HUES64 (cell line): ENCODE data around the gene RPL11.
A peak's percentile ranks its signal among the peaks of the same experiment; 100 is the strongest.
"Not testable (repeated sequence)": the region's sequence is repeated elsewhere in the genome, so short reads cannot be mapped to it uniquely, and the experiment has no call there.

ENCODE experiments used
- H3K27ac ChIP-seq: 2 replicates; pipeline ENCODE4 v1.7.0; 2013; ENCODE audit warnings: low read depth, low read length, inconsistent platforms
- H3K27me3 ChIP-seq: 2 replicates; pipeline ENCODE4 v1.6.1; 2013; ENCODE audit warnings: mild to moderate bottlenecking, low read length; ENCODE audit not compliant: insufficient read depth
- H3K36me3 ChIP-seq: 2 replicates; pipeline ENCODE4 v1.6.1; 2013; ENCODE audit warnings: mild to moderate bottlenecking, low read length; ENCODE audit not compliant: insufficient read depth
- H3K4me1 ChIP-seq: 2 replicates; pipeline ENCODE4 v1.6.1; 2013; ENCODE audit warnings: mild to moderate bottlenecking, low read length, moderate library complexity; ENCODE audit not compliant: insufficient read depth
- H3K4me3 ChIP-seq: 2 replicates; pipeline ENCODE4 v1.5.1; 2013; ENCODE audit warnings: mild to moderate bottlenecking, low read length, moderate library complexity
- H3K9ac ChIP-seq: 2 replicates; pipeline ENCODE4 v1.6.1; 2013; ENCODE audit warnings: mild to moderate bottlenecking, low read depth, low read length
- H3K9me3 ChIP-seq: 2 replicates; pipeline ENCODE4 v1.6.1; 2013; ENCODE audit warnings: low read depth, low read length; ENCODE audit not compliant: insufficient read depth
- WGBS: fragments of 150-250, 120-280 bp; methylation state at CpG from one replicate; pipeline ENCODE4 v1.1.7; 2013; ENCODE audit warnings: missing lambda C conversion rate; 5-methylcytosine and 5-hydroxymethylcytosine counted together

The RPL11 gene

GRCh38 chr1:23687680-23688079, 3.9 kb upstream of the RPL11 start:
- H3K9me3 ChIP-seq, H3K4me3 ChIP-seq, H3K4me1 ChIP-seq, H3K9ac ChIP-seq, H3K27ac ChIP-seq, H3K27me3 ChIP-seq, H3K36me3 ChIP-seq: not testable (repeated sequence)
- WGBS = 75% methylated on average over 3 of the region's 3 CpGs

DNA sequence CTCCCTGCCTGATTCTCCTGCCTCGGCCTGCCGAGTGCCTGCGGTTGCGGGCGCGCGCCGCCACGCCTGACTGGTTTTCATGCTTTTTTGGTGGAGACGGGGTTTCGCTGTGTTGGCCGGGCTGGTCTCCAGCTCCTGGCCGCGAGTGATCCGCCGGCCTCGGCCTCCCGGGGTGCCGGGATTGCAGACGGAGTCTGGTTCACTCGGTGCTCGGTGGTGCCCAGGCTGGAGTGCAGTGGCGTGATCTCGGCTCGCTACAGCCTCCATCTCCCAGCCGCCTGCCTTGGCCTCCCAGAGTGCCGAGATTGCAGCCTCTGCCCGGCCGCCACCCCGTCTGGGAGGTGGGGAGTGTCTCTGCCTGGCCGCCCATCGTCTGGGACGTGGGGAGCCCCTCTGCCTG, 3.3 kb upstream of the RPL11 start:
- WGBS = 93% methylated on average over 30 of the region's 33 CpGs

GRCh38 chr1:23692308-23692871, 784 bp downstream of the RPL11 start:
- no peaks in the 10 kb centered on the region for H3K9me3 ChIP-seq
- peak overlapping the region; percentile 92 for H3K27ac ChIP-seq
- peak overlapping the region; percentile 96 for H3K4me3 ChIP-seq
- no peaks in the 10 kb centered on the region for H3K27me3 ChIP-seq
- WGBS = 9% methylated on average over 17 of the region's 17 CpGs
- peaks cover 23% of the 10 kb centered on the region for H3K4me1 ChIP-seq
- peak overlapping the region; percentile 99 for H3K9ac ChIP-seq
- peaks cover 54% of the 10 kb centered on the region for H3K36me3 ChIP-seq

More for the DNA sequence above, 3.3 kb upstream of the RPL11 start:
- H3K27ac ChIP-seq, H3K27me3 ChIP-seq, H3K9ac ChIP-seq, H3K4me1 ChIP-seq, H3K9me3 ChIP-seq, H3K4me3 ChIP-seq: not testable (repeated sequence)
- H3K36me3 ChIP-seq = peaks cover 13% of the 10 kb centered on the region

DNA sequence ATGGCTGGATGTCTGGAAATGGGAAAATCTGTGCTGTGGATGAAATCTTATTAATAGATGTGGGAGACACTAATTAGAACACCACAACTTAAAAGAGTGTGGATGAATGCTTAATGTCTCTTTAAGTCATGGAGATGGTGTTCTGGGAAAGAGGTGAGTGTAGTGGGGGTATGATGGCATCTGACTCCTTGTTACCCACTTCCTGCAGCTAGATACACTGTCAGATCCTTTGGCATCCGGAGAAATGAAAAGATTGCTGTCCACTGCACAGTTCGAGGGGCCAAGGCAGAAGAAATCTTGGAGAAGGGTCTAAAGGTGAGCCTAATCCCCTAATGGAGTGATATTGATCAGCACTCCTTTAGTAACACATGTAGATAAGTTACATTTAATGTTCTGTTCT, 2.0 kb downstream of the RPL11 start:
- WGBS = 94% methylated on average over 2 of the region's 2 CpGs
- Histone ChIP-seq H3K9me3 (no peaks in the 10 kb centered on the region), H3K4me3 (peak overlapping the region; percentile 96), H3K4me1 (peaks cover 23% of the 10 kb centered on the region), H3K27me3 (no peaks in the 10 kb centered on the region), H3K9ac (peak overlapping the region; percentile 99), H3K27ac (peak overlapping the region; percentile 7), H3K36me3 (peaks cover 66% of the 10 kb centered on the region)

DNA sequence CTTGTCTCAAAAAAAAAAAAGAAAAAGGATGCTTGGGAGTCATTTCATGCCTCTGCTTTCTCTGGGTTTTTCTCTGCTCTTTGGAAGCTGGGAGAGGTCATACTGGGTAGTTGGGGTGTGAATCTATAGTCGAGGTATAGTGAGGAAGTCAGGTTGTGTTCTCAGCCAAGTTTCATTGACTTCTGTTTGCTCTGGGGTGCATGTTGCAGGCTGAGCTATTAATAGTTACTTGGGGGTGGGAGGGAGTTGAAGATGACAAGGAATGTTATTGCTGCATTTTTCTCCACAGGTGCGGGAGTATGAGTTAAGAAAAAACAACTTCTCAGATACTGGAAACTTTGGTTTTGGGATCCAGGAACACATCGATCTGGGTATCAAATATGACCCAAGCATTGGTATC, 2.8 kb downstream of the RPL11 start:
- peaks cover 23% of the 10 kb centered on the region for H3K4me1 ChIP-seq
- no peaks in the 10 kb centered on the region for H3K9me3 ChIP-seq
- H3K4me3 ChIP-seq = peak overlapping the region; percentile 96; the same call in 1 of the 2 replicates
- H3K27ac ChIP-seq = no peak overlapping the region; the same call in 1 of the 2 replicates
- H3K27me3 ChIP-seq = no peaks in the 10 kb centered on the region
- H3K9ac ChIP-seq = peak overlapping the region; percentile 99; the same call in 1 of the 2 replicates
- WGBS = 92% methylated on average over 3 of the region's 3 CpGs
- H3K36me3 ChIP-seq = peaks cover 74% of the 10 kb centered on the region

- Histone ChIP-seq H3K27ac (no peak overlapping the region), H3K36me3 (peaks cover 86% of the 10 kb centered on the region), H3K9me3 (no peaks in the 10 kb centered on the region), H3K4me3 (peak overlapping the region; percentile 96; the same call in 1 of the 2 replicates), H3K4me1 (peaks cover 23% of the 10 kb centered on the region), H3K27me3 (no peaks in the 10 kb centered on the region), H3K9ac (no peak overlapping the region; the same call in 1 of the 2 replicates)
- WGBS = 97% methylated on average over 3 of the region's 3 CpGs
These were observed 4.1 kb downstream of the RPL11 start for GRCh38 chr1:23695667-23696066.

DNA sequence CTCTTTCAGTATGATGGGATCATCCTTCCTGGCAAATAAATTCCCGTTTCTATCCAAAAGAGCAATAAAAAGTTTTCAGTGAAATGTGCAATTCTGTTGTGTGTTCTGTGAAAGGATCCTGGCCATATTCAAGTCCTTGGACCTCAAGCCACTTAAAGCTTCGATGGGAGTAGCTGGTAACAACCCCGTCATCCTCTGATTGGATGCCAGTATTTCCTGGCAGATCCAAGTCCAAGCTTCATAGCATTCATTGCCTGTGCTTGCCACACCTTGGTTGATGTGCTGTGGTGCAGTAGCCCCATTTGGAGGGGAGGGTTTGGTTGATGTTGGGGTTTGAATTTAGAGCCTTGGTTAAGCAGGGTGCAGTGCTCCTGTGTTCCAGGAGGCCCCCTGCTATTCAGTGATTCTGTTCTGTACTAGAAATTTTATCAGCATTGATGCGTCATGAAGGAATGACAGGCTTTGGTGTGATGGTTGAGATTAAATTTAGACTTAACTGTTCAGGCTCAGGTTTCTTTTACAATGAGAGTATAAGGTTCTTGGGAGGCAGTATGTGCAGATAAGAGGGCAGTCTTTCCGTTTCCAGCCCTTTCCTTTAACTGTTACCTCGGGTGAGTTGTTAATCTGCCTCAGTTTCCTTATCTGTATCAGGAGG, 4.9 kb downstream of the RPL11 start:
- Histone ChIP-seq H3K36me3 (peaks cover 94% of the 10 kb centered on the region), H3K4me1 (peaks cover 23% of the 10 kb centered on the region)
- 95% methylated on average over 6 of the region's 6 CpGs for WGBS

DNA sequence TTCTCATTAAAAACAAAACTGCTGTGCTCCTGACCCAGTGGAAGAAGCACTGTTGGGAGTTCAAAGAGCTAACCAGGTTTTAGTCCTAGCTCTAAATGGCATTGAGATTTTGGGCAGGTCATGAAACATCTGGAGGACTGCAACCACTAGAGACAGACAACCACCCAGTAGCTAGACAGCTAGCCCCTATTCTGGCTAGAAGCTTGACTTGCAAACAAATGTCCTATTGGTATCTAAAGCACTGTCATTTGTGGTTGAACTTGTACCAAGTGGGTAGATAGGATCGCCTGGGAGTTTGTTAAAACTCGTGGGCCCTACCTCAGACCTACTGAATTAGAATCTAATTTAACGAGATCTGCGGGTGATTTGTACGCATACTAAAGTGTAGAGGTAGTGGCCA, 6.9 kb downstream of the RPL11 start:
- H3K9me3 ChIP-seq = no peaks in the 10 kb centered on the region
- no peak overlapping the region for H3K27ac ChIP-seq
- 90% methylated on average over 5 of the region's 5 CpGs for WGBS
- no peak overlapping the region for H3K9ac ChIP-seq
- no peak overlapping the region for H3K4me3 ChIP-seq
- H3K27me3 ChIP-seq = no peaks in the 10 kb centered on the region
- peaks cover 97% of the 10 kb centered on the region for H3K36me3 ChIP-seq
- H3K4me1 ChIP-seq = peaks cover 15% of the 10 kb centered on the region; the same call in 1 of the 2 replicates

More for the DNA sequence above, 4.9 kb downstream of the RPL11 start:
- H3K9me3 ChIP-seq = no peaks in the 10 kb centered on the region
- H3K4me3 ChIP-seq = no peak overlapping the region
- no peak overlapping the region for H3K27ac ChIP-seq
- H3K9ac ChIP-seq = no peak overlapping the region
- no peaks in the 10 kb centered on the region for H3K27me3 ChIP-seq

- no peak overlapping the region for H3K9ac ChIP-seq
- WGBS = 92% methylated on average over 7 of the region's 7 CpGs
- no peaks in the 10 kb centered on the region for H3K27me3 ChIP-seq
- peaks cover 9% of the 10 kb centered on the region; the same call in 1 of the 2 replicates for H3K4me1 ChIP-seq
- no peaks in the 10 kb centered on the region for H3K9me3 ChIP-seq
- H3K4me3 ChIP-seq = no peak overlapping the region
- no peak overlapping the region for H3K27ac ChIP-seq
- H3K36me3 ChIP-seq = peaks cover 93% of the 10 kb centered on the region
These were observed 7.9 kb downstream of the RPL11 start for GRCh38 chr1:23699280-23700179.

DNA sequence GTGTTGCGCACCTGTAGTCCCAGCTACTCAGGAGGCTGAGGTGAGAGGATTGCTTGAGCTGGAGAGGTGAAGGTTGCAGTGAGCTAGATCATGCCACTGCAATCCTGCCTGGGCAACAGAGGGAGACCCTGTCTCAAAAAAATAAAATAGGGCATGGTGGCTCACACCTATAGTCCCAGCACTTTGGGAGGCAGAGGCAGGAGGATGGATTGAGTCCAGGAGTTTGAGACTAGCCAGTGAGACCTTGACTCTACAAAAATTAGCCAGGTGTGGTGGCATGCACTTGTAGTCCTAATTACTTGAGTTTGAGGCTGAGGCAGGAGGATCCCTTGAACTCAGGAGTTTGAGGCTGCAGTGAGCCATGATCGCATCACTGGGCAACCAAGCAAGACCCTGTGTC, 9.7 kb downstream of the RPL11 start:
- Histone ChIP-seq H3K27ac (no peak overlapping the region), H3K9ac (no peak overlapping the region), H3K36me3 (peaks cover 86% of the 10 kb centered on the region), H3K4me3 (no peak overlapping the region), H3K4me1 (no peaks in the 10 kb centered on the region), H3K27me3 (no peaks in the 10 kb centered on the region), H3K9me3 (no peaks in the 10 kb centered on the region)
- 97% methylated on average over 2 of the region's 2 CpGs for WGBS

DNA sequence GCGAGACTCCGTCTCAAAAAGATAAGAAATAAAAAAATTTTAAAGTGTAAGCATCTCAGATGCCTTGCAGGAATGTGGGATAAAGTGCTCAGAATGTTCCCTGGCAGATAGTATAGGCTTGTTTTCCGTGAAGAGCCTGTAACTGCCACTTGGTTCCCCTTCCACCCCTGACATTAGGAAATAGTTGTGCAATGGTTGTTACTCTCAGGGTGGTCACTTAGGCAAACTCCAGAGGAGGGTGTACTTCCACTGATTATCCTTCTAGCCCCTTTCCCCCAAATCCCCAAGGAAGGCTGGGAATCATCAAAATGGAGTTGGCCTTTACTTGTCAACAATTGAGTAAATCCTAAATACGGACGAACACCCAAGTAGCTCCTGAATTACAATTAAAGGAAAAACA, 10.4 kb downstream of the RPL11 start:
- H3K27me3 ChIP-seq = no peaks in the 10 kb centered on the region
- no peak overlapping the region for H3K4me3 ChIP-seq
- H3K4me1 ChIP-seq = no peaks in the 10 kb centered on the region
- no peak overlapping the region for H3K9ac ChIP-seq
- H3K27ac ChIP-seq = no peak overlapping the region
- 96% methylated on average over 5 of the region's 5 CpGs for WGBS
- H3K36me3 ChIP-seq = peaks cover 79% of the 10 kb centered on the region
- no peaks in the 10 kb centered on the region for H3K9me3 ChIP-seq
